K562 (cell line): ENCODE measurements around the gene ETS1. TPM values are rescaled to one million over a fixed set of nuclear protein-coding genes. Genes with fewer than 3 reads are reported as not detected.

Experiments
- ATAC-seq: fragments of 200-7000 bp; cut with Tn5 transposase; 3 replicates; pipeline ENCODE4 v1.9.1; 2020; ENCODE audit warnings: moderate library complexity
- BruUV-seq: library from RNA; stranded (reverse); fragments of 400-500 nt; replicated peaks from 2 replicates; lab custom pipeline; 2021; lab: Mats Ljungman, UMichigan
- CTCF ChIA-PET: fragments of 300-600 bp; formaldehyde crosslinking; extraction: SDS; loops from one replicate; lab custom pipeline; 2021; ENCODE audit warnings: low intra/inter-chr PET ratio; lab: Yijun Ruan, JAX
- POLR2A ChIA-PET: fragments of 300-600, 350-650 bp; sonication (Branson Sonifier 250); formaldehyde crosslinking; extraction: SDS; loops from one replicate; lab custom pipeline; 2021; ENCODE audit warnings: antibody characterized with exemption, inconsistent platforms; lab: Yijun Ruan, JAX
- DNase-seq, 4 experiments: peaks; one replicate each; pipeline versions ENCODE4 v3.0.0 to v3.0.0-alpha.2; 2011 to 2018; ENCODE audit warnings: low spot score in 3 of 4, mixed read lengths in 3 of 4; ENCODE audit errors: extremely low read depth in 1 of 4
- FAIRE-seq: peaks from 2 replicates; lab custom pipeline; 2011; peaks lifted over from hg19 to GRCh38; lab: Jason Lieb, UNC
- H2AFZ ChIP-seq: 2 replicates; pipeline ENCODE4 v1.6.0; 2011; ENCODE audit warnings: low read depth, low read length, control low read depth, inconsistent platforms
- H3K27ac ChIP-seq: fragments of 200-600 bp; 3 replicates; pipeline ENCODE4 v1.8.0; 2011; ENCODE audit warnings: low read depth, mild to moderate bottlenecking, control low read depth, inconsistent platforms, low read length, moderate library complexity, mixed read lengths; ENCODE audit errors: extremely low read depth
- H3K27me3 ChIP-seq, 2 experiments: fragments of 300-600 bp in 1 of 2; 2 replicates in 1 of 2; 3 replicates in 1 of 2; pipeline versions ENCODE4 v1.6.0 to v1.8.0; 2011; ENCODE audit warnings: inconsistent platforms in 2 of 2, low read length in 2 of 2, mild to moderate bottlenecking in 1 of 2, mixed read lengths in 1 of 2, moderate library complexity in 1 of 2; ENCODE audit not compliant: control insufficient read depth in 2 of 2, insufficient read depth in 2 of 2
- H3K36me3 ChIP-seq: fragments of 300-600 bp; 3 replicates; pipeline ENCODE4 v1.8.0; 2011; ENCODE audit warnings: mild to moderate bottlenecking, low read length, inconsistent platforms; ENCODE audit not compliant: control insufficient read depth, insufficient read depth
- H3K4me1 ChIP-seq, 2 experiments: fragments of 200-600 bp in 1 of 2; replicated peaks in 1 of 2; 2 replicates in 1 of 2; 3 replicates in 1 of 2; pipeline versions ENCODE4 v1.5.1 to v1.8.0; 2011; ENCODE audit warnings: inconsistent platforms in 2 of 2, low read length in 2 of 2, mild to moderate bottlenecking in 1 of 2, mixed read lengths in 1 of 2, moderate library complexity in 1 of 2; ENCODE audit not compliant: control insufficient read depth in 2 of 2, insufficient read depth in 2 of 2
- H3K4me2 ChIP-seq: 2 replicates; pipeline ENCODE4 v1.6.1; 2011; ENCODE audit warnings: low read length, control low read depth, inconsistent platforms, mixed read lengths; ENCODE audit not compliant: insufficient read depth
- H3K4me3 ChIP-seq: fragments of 200-600 bp; sonication (generic), shearing (Covaris generic); 2 replicates; pipeline ENCODE4 v1.5.1; 2016; ENCODE audit warnings: control low read depth, inconsistent platforms
- H3K79me2 ChIP-seq: fragments of 200-600 bp; 3 replicates; pipeline ENCODE4 v1.8.0; 2011; ENCODE audit warnings: low read length, inconsistent platforms; ENCODE audit not compliant: control insufficient read depth, insufficient read depth
- H3K9ac ChIP-seq, 2 experiments: 2 replicates each; pipeline versions ENCODE4 v1.6.0 to v1.6.1; 2011; ENCODE audit warnings: low read depth in 2 of 2, low read length in 2 of 2, control low read depth in 1 of 2, inconsistent platforms in 1 of 2, mild to moderate bottlenecking in 1 of 2, mixed read lengths in 1 of 2; ENCODE audit not compliant: insufficient read depth in 1 of 2
- H3K9me1 ChIP-seq: one replicate; pipeline ENCODE4 v1.6.0; 2011; ENCODE audit warnings: inconsistent platforms, mild to moderate bottlenecking, low read length, moderate library complexity; ENCODE audit not compliant: control insufficient read depth, insufficient read depth
- H3K9me3 ChIP-seq: replicated peaks from 2 replicates; pipeline ENCODE4 v1.5.1; 2011; ENCODE audit warnings: low read depth, low read length, inconsistent platforms; ENCODE audit not compliant: control insufficient read depth, insufficient read depth
- H4K20me1 ChIP-seq: replicated peaks from 2 replicates; pipeline ENCODE4 v1.6.1; 2011; ENCODE audit warnings: low read length, inconsistent platforms, mixed read lengths; ENCODE audit not compliant: control insufficient read depth, insufficient read depth
- E2F3 ChIP-seq: fragments of 250-450 bp; sonication (Bioruptor Pico); IDR thresholded peaks from 2 replicates; pipeline ENCODE4 v1.4.0; 2020; ENCODE audit warnings: mild to moderate bottlenecking
- EP300 ChIP-seq: IDR thresholded peaks from 2 replicates; pipeline ENCODE4 v1.6.1; 2012; ENCODE audit warnings: low read length, improper control_type of control experiment
- ESRRB ChIP-seq: fragments of 250-450 bp; sonication (Bioruptor Pico); IDR thresholded peaks from 2 replicates; pipeline ENCODE4 v1.5.0; 2020; ENCODE audit warnings: mild to moderate bottlenecking, moderate library complexity, borderline replicate concordance
- FOXA3 ChIP-seq, 2 experiments: fragments of 450-650 bp in 1 of 2; sonication (generic) in 1 of 2; formaldehyde crosslinking; IDR thresholded peaks in 1 of 2; conservative IDR thresholded peaks in 1 of 2; 2 replicates each; pipeline versions ENCODE4 v1.4.0 to v1.8.0; 2020 to 2022; ENCODE audit warnings: mild to moderate bottlenecking in 2 of 2, missing genetic modification reagents in 1 of 2
- KLF10 ChIP-seq: fragments of 250-450 bp; sonication (Bioruptor Pico); IDR thresholded peaks from 2 replicates; pipeline ENCODE4 v1.6.1; 2021; ENCODE audit warnings: matching md5 sums
- MCM7 ChIP-seq, 2 experiments: fragments of 450-650 bp; IDR thresholded peaks; 2 replicates each; pipeline ENCODE4 v1.6.1; 2016 to 2018
- RBM34 ChIP-seq: fragments of 200-400 bp; formaldehyde crosslinking; IDR thresholded peaks from 2 replicates; pipeline ENCODE4 v1.6.1; 2018; ENCODE audit warnings: low read length, borderline replicate concordance; ENCODE audit not compliant: insufficient read depth
- ZBTB17 ChIP-seq: fragments of 450-650 bp; formaldehyde crosslinking; IDR thresholded peaks from 2 replicates; pipeline ENCODE4 v1.4.0; 2020; ENCODE audit warnings: mild to moderate bottlenecking
- ZNF263 ChIP-seq: sonication (generic); formaldehyde crosslinking; IDR thresholded peaks from 2 replicates; pipeline ENCODE4 v1.8.0; 2022; ENCODE audit warnings: mild to moderate bottlenecking, missing genetic modification reagents, borderline replicate concordance
- WGBS: fragments of 100-300 bp; shearing (Covaris generic); methylation state at CpG from one replicate; pipeline ENCODE4 v1.1.6; 2016; ENCODE audit warnings: low coverage, mixed read lengths; ENCODE audit not compliant: insufficient coverage; ENCODE audit errors: missing lambda C conversion rate; 5-methylcytosine and 5-hydroxymethylcytosine counted together
- in situ Hi-C: fragments of 300-500 bp; cut with MboI; formaldehyde crosslinking; loops from 4 replicates; pipeline ENCODE4 v1.15.0; 2018; ENCODE audit warnings: inconsistent platforms, mixed read lengths
- intact Hi-C: fragments of 100-400 bp; cut with micrococcal nuclease; formaldehyde crosslinking; loops from 2 replicates; pipeline ENCODE4 v1.14.2; 2022
- polyA plus RNA-seq, 8 experiments: library from polyadenylated mRNA; depleted of rRNA in 4 of 8; stranded (reverse) in 5 of 8; unstranded in 3 of 8; fragments of >200 nt; fragmentation: Nextera tagmentation in 2 of 8; fragmentation: Illumina TruSeq in 1 of 8; extraction: Ambion mirVana in 2 of 8; extraction: Trizol in 1 of 8; gene quantifications; 2 replicates each; pipeline versions ENCODE4 v1.2.1 to v1.2.3, GENCODE V29; 2011 to 2014; ENCODE audit warnings: inconsistent platforms in 1 of 8, missing spikeins in 1 of 8
- total RNA-seq, 7 experiments: library from RNA; depleted of rRNA in 6 of 7; stranded (reverse); fragments of >200 nt in 6 of 7; fragmentation: Illumina TruSeq in 2 of 7; extraction: Trizol in 2 of 7; gene quantifications; 2 replicates each; pipeline versions ENCODE4 v1.2.1 to v1.2.3, GENCODE V29; 2011 to 2021; ENCODE audit warnings: low replicate concordance in 1 of 7
- TF ChIP-seq, protein P1 (sequence below), 2 experiments: fragments of 450-650 bp in 1 of 2; sonication (generic) in 1 of 2; formaldehyde crosslinking in 1 of 2; IDR thresholded peaks in 1 of 2; conservative IDR thresholded peaks in 1 of 2; 2 replicates each; pipeline versions ENCODE4 v1.6.1 to v1.8.1; 2016 to 2023; ENCODE audit warnings: mild to moderate bottlenecking in 2 of 2, moderate library complexity in 2 of 2, inconsistent platforms in 1 of 2, missing genetic modification reagents in 1 of 2
- TF ChIP-seq, protein P2 (sequence below): fragments of 250-450 bp; sonication (Bioruptor Pico); IDR thresholded peaks from 2 replicates; pipeline ENCODE4 v1.6.1; 2021; ENCODE audit warnings: mild to moderate bottlenecking
- TF ChIP-seq, protein P3 (sequence below), 2 experiments: fragments of 150-350 bp in 1 of 2; IDR thresholded peaks; 2 replicates each; pipeline ENCODE4 v1.6.1; 2012 to 2016; ENCODE audit warnings: low read depth in 2 of 2, low read length in 2 of 2, mild to moderate bottlenecking in 1 of 2, moderate library complexity in 1 of 2
- TF ChIP-seq, protein P4 (sequence below): sonication (generic); formaldehyde crosslinking; IDR thresholded peaks from 2 replicates; pipeline ENCODE4 v1.8.0; 2022; ENCODE audit warnings: mild to moderate bottlenecking, missing genetic modification reagents
- TF ChIP-seq, protein P5 (sequence below), 2 experiments: IDR thresholded peaks; 2 replicates each; pipeline ENCODE4 v1.6.1; 2011; ENCODE audit warnings: borderline replicate concordance in 1 of 2, control low read depth in 1 of 2, low read depth in 1 of 2, low read length in 1 of 2, mild to moderate bottlenecking in 1 of 2, mixed read lengths in 1 of 2, moderate library complexity in 1 of 2; ENCODE audit not compliant: insufficient read depth in 1 of 2, insufficient read length in 1 of 2, poor library complexity in 1 of 2, severe bottlenecking in 1 of 2; ENCODE audit errors: extremely low read depth in 1 of 2

Gene ETS1
- total and polyA plus RNA-seq, 9 of the 15 experiments (the other 6 are each of a cell fraction or from before 2014, with no cell fraction given) = 0.04 to 1.4 (median 0.23) TPM

DNA sequence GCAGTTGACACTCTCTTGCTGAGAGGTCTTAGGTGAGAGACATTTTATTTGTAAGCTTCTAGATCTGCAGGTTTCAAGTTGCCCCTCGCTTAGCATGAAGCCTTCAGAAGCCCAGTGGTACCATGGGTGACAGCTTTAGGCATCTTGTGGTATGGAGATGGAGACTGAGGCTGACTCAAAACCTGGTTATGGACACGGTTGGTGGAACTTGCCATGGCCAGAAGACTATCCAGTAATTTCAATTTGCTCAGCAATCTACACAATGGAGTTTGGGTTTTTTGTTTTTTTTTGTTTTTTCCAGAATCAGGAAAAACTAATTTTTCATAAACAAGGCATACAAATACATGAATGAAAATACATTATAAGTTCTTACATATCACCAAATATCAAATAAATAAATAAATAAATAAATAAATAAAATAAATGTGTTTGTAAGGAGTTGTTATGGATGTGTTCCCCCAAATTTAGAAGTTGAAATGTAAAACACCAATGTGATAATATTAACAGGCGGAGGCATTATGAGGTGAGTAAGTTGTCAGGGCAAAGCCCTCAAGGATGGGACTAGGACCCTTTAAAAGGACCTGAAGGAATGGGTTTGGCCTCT, 22.6 kb downstream of the ETS1 start:
- H3K27me3 ChIP-seq = no peaks in the 10 kb centered on the region; a peak in 1 of 5 replicates
- 8% methylated on average over 3 of the region's 3 CpGs for WGBS
- CTCF ChIA-PET = no interaction called here
- TF ChIP-seq EP300 (no peak), ESRRB (no peak), MCM7 (IDR thresholded peaks at IDR 0.05) (no peak), FOXA3 (CRISPR knock-in tag; conservative IDR thresholded peaks at IDR 0.05 in 1 of 2, IDR thresholded peaks at IDR 0.05 in 1 of 2) (no peak), ZBTB17 (CRISPR knock-in tag) (no peak), KLF10 (no peak), RBM34 (no peak), ZNF263 (CRISPR knock-in tag) (no peak), E2F3 (CRISPR knock-in tag) (no peak)
- TF ChIP-seq, protein P1, sequence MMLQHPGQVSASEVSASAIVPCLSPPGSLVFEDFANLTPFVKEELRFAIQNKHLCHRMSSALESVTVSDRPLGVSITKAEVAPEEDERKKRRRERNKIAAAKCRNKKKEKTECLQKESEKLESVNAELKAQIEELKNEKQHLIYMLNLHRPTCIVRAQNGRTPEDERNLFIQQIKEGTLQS (IDR thresholded peaks at IDR 0.05) = no peak
- TF ChIP-seq, protein P1 (CRISPR knock-in tag; conservative IDR thresholded peaks at IDR 0.05) = no peak
- TF ChIP-seq, protein P2, sequence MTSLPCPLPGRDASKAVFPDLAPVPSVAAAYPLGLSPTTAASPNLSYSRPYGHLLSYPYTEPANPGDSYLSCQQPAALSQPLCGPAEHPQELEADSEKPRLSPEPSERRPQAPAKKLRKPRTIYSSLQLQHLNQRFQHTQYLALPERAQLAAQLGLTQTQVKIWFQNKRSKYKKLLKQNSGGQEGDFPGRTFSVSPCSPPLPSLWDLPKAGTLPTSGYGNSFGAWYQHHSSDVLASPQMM (CRISPR knock-in tag) = no peak
- TF ChIP-seq, protein P3, sequence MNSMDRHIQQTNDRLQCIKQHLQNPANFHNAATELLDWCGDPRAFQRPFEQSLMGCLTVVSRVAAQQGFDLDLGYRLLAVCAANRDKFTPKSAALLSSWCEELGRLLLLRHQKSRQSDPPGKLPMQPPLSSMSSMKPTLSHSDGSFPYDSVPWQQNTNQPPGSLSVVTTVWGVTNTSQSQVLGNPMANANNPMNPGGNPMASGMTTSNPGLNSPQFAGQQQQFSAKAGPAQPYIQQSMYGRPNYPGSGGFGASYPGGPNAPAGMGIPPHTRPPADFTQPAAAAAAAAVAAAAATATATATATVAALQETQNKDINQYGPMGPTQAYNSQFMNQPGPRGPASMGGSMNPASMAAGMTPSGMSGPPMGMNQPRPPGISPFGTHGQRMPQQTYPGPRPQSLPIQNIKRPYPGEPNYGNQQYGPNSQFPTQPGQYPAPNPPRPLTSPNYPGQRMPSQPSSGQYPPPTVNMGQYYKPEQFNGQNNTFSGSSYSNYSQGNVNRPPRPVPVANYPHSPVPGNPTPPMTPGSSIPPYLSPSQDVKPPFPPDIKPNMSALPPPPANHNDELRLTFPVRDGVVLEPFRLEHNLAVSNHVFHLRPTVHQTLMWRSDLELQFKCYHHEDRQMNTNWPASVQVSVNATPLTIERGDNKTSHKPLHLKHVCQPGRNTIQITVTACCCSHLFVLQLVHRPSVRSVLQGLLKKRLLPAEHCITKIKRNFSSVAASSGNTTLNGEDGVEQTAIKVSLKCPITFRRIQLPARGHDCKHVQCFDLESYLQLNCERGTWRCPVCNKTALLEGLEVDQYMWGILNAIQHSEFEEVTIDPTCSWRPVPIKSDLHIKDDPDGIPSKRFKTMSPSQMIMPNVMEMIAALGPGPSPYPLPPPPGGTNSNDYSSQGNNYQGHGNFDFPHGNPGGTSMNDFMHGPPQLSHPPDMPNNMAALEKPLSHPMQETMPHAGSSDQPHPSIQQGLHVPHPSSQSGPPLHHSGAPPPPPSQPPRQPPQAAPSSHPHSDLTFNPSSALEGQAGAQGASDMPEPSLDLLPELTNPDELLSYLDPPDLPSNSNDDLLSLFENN (IDR thresholded peaks at IDR 0.05; ENCODE audit: low read depth in 2 of 2, low read length in 2 of 2) = no peak
- TF ChIP-seq, protein P4, sequence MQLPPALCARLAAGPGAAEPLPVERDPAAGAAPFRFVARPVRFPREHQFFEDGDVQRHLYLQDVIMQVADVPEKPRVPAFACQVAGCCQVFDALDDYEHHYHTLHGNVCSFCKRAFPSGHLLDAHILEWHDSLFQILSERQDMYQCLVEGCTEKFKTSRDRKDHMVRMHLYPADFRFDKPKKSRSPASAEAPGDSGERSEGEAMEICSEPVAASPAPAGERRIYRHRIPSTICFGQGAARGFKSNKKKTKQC (CRISPR knock-in tag) = no peak
- TF ChIP-seq, protein P5, sequence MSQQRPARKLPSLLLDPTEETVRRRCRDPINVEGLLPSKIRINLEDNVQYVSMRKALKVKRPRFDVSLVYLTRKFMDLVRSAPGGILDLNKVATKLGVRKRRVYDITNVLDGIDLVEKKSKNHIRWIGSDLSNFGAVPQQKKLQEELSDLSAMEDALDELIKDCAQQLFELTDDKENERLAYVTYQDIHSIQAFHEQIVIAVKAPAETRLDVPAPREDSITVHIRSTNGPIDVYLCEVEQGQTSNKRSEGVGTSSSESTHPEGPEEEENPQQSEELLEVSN (IDR thresholded peaks at IDR 0.05; ENCODE audit: borderline replicate concordance in 1 of 2, extremely low read depth in 1 of 2, insufficient read depth in 1 of 2, insufficient read length in 1 of 2, low read depth in 1 of 2, low read length in 1 of 2, poor library complexity in 1 of 2, severe bottlenecking in 1 of 2) = no peak

More for the DNA sequence above, 22.6 kb downstream of the ETS1 start:
- FAIRE-seq = no peak
- no peaks in the 10 kb centered on the region for H3K4me1 ChIP-seq
- no peak overlapping the region for H3K4me3 ChIP-seq
- H3K9me3 ChIP-seq = no peaks in the 10 kb centered on the region
- no peak overlapping the region for H3K4me2 ChIP-seq
- no peak overlapping the region for H2AFZ ChIP-seq
- POLR2A ChIA-PET = no interaction called here
- H3K79me2 ChIP-seq = no peaks in the 10 kb centered on the region
- no peak for ATAC-seq
- intact Hi-C loops (no loop called here), in situ Hi-C loops (no loop called here)
- H3K36me3 ChIP-seq = no peaks in the 10 kb centered on the region
- BruUV-seq = no TSS peak
- DNase-seq = no peak
- H4K20me1 ChIP-seq = no peaks in the 10 kb centered on the region; the same call in 1 of the 2 replicates
- no peaks in the 10 kb centered on the region for H3K9me1 ChIP-seq
- no peak overlapping the region for H3K27ac ChIP-seq
- H3K9ac ChIP-seq = no peak overlapping the region
